ENCODE results near the gene CACNA1F. TPM values are rescaled to one million over a fixed set of nuclear protein-coding genes. Genes with fewer than 3 reads are reported as not detected.

The CACNA1F gene
- total and polyA plus RNA-seq, 10 of the 15 experiments (the other 5 are each of a cell fraction or from before 2014, with no cell fraction given) = 0.01 to 0.32 (median 0.05) TPM; not detected in 5

- Histone ChIP-seq H3K9me3 (replicated peaks; ENCODE audit: control insufficient read depth, insufficient read depth, low read length) (no peaks in the 10 kb centered on the region), H3K9ac (ENCODE audit: control insufficient read depth, insufficient read depth, low read length) (no peak overlapping the region), H3K36me3 (ENCODE audit: control insufficient read depth in 2 of 2, insufficient read depth in 2 of 2, low read length in 1 of 2) (no peaks in the 10 kb centered on the region), H4K20me1 (ENCODE audit: control insufficient read depth, insufficient read depth) (no peaks in the 10 kb centered on the region), H3K4me3 (no peak overlapping the region), H3K4me1 (ENCODE audit: control insufficient read depth, insufficient read depth, low read length) (no peaks in the 10 kb centered on the region), H3K27me3 (replicated peaks in 1 of 2; ENCODE audit: control insufficient read depth in 2 of 2, insufficient read depth in 2 of 2, low read length in 1 of 2) (no peaks in the 10 kb centered on the region), H3K79me2 (ENCODE audit: control insufficient read depth, insufficient read depth, low read length) (no peaks in the 10 kb centered on the region), H2AFZ (ENCODE audit: control insufficient read depth, low read depth, low read length) (no peak overlapping the region), H3K4me2 (ENCODE audit: control insufficient read depth, insufficient read depth) (no peak overlapping the region), H3K27ac (ENCODE audit: control insufficient read depth, insufficient read depth) (no peak overlapping the region)
- intact Hi-C loops (cut with micrococcal nuclease; ENCODE audit: unreplicated experiment) = no loop called here
- SMC1A ChIA-PET (ENCODE audit: uncharacterized antibody, unreplicated experiment) = no interaction called here
- no peak for TF ChIP-seq SKIL (IDR thresholded peaks at IDR 0.05; ENCODE audit: low read depth, poor library complexity, severe bottlenecking)
- TF ChIP-seq, protein P1, sequence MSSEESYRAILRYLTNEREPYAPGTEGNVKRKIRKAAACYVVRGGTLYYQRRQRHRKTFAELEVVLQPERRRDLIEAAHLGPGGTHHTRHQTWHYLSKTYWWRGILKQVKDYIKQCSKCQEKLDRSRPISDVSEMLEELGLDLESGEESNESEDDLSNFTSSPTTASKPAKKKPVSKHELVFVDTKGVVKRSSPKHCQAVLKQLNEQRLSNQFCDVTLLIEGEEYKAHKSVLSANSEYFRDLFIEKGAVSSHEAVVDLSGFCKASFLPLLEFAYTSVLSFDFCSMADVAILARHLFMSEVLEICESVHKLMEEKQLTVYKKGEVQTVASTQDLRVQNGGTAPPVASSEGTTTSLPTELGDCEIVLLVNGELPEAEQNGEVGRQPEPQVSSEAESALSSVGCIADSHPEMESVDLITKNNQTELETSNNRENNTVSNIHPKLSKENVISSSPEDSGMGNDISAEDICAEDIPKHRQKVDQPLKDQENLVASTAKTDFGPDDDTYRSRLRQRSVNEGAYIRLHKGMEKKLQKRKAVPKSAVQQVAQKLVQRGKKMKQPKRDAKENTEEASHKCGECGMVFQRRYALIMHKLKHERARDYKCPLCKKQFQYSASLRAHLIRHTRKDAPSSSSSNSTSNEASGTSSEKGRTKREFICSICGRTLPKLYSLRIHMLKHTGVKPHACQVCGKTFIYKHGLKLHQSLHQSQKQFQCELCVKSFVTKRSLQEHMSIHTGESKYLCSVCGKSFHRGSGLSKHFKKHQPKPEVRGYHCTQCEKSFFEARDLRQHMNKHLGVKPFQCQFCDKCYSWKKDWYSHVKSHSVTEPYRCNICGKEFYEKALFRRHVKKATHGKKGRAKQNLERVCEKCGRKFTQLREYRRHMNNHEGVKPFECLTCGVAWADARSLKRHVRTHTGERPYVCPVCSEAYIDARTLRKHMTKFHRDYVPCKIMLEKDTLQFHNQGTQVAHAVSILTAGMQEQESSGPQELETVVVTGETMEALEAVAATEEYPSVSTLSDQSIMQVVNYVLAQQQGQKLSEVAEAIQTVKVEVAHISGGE (CRISPR knock-in tag; IDR thresholded peaks at IDR 0.05) = no peak
- TF ChIP-seq CHD4 (IDR thresholded peaks at IDR 0.05) = no peak
- no peak for TF ChIP-seq CBX5 (IDR thresholded peaks at IDR 0.05; ENCODE audit: low read depth)
- no peak for TF ChIP-seq TBL1XR1 (IDR thresholded peaks at IDR 0.05; ENCODE audit: low read depth, low read length)
- TF ChIP-seq TCF12 (IDR thresholded peaks at IDR 0.05; ENCODE audit: low read depth, low read length) = no peak
- no peak for TF ChIP-seq SMAD1 (IDR thresholded peaks at IDR 0.05; ENCODE audit: low read depth, partially characterized antibody)
- no peak for TF ChIP-seq ZNF207 (IDR thresholded peaks at IDR 0.05; ENCODE audit: borderline replicate concordance)
- no peak for TF ChIP-seq ZZZ3 (IDR thresholded peaks at IDR 0.05; ENCODE audit: control insufficient read depth, insufficient read length, low read depth)
- POLR2A ChIA-PET = no interaction called here
- BruUV-seq (replicated peaks) = no TSS peak
- WGBS (ENCODE audit: insufficient coverage, insufficient replicate concordance, low lambda C conversion rate, missing lambda C conversion rate) = 7% methylated on average over 1 of the region's 1 CpG
- RAD21 ChIA-PET (ENCODE audit: unreplicated experiment) = interaction anchor here (0.6 kb wide), 1 partner anchor 156 kb away, joined by 3 read pairs; no protein-coding TSS in a partner anchor
- DNase-seq (ENCODE audit: low read depth, low spot score) (no peak), FAIRE-seq (no peak), ATAC-seq (no peak)
- CTCF ChIA-PET = no interaction called here
- in situ Hi-C loops (cut with MboI) = no loop called here
Observed at GRCh38 chrX:49262603-49263002, 29.5 kb upstream of the CACNA1F start.

Data from GM12878 (cell line).